GM10847 (cell line): ENCODE measurements around the gene GRM1.

Experiments
- POLR2A ChIP-seq: IDR thresholded peaks from 2 replicates; pipeline ENCODE4 v1.6.1; 2011; ENCODE audit not compliant: insufficient read length; ENCODE audit errors: extremely low read depth

The GRM1 gene

GRCh38 chr6:146202570-146202969, 173.7 kb downstream of the GRM1 start:
- no peak for TF ChIP-seq POLR2A

- TF ChIP-seq POLR2A = no peak
These were observed 181.1 kb downstream of the GRM1 start for GRCh38 chr6:146209942-146210341.

GRCh38 chr6:146210406-146211083, 181.7 kb downstream of the GRM1 start:
- TF ChIP-seq POLR2A = no peak

GRCh38 chr6:146211646-146212045, 182.8 kb downstream of the GRM1 start:
- no peak for TF ChIP-seq POLR2A

- TF ChIP-seq POLR2A = no peak
These were observed 183.9 kb downstream of the GRM1 start for GRCh38 chr6:146212781-146213180.

GRCh38 chr6:146219101-146219500, 190.2 kb downstream of the GRM1 start:
- no peak for TF ChIP-seq POLR2A

GRCh38 chr6:146224449-146224848, 195.6 kb downstream of the GRM1 start:
- TF ChIP-seq POLR2A = no peak

GRCh38 chr6:146224988-146225387, 196.1 kb downstream of the GRM1 start:
- TF ChIP-seq POLR2A = no peak

GRCh38 chr6:146240322-146240721, 211.5 kb downstream of the GRM1 start:
- no peak for TF ChIP-seq POLR2A

- TF ChIP-seq POLR2A = no peak
These were observed 211.9 kb downstream of the GRM1 start for GRCh38 chr6:146240807-146241206.

- TF ChIP-seq POLR2A = no peak
These were observed 215.8 kb downstream of the GRM1 start for GRCh38 chr6:146244630-146245143.

GRCh38 chr6:146246028-146246427, 217.2 kb downstream of the GRM1 start:
- no peak for TF ChIP-seq POLR2A

GRCh38 chr6:146253691-146254090, 224.8 kb downstream of the GRM1 start:
- no peak for TF ChIP-seq POLR2A

GRCh38 chr6:146258206-146258605, 229.3 kb downstream of the GRM1 start:
- TF ChIP-seq POLR2A = no peak

- no peak for TF ChIP-seq POLR2A
These were observed 232.0 kb downstream of the GRM1 start for GRCh38 chr6:146260886-146261285.

- no peak for TF ChIP-seq POLR2A
These were observed 236.2 kb downstream of the GRM1 start for GRCh38 chr6:146265056-146265455.

- TF ChIP-seq POLR2A = no peak
These were observed 238.6 kb downstream of the GRM1 start for GRCh38 chr6:146267447-146267846.
